Raji (cell line): ENCODE results near the gene KIAA1671.

Source experiments
- POLR2A ChIP-seq: IDR thresholded peaks from 2 replicates; pipeline ENCODE4 v1.6.1; 2011; ENCODE audit warnings: low read depth, low read length, control low read depth; ENCODE audit not compliant: insufficient read depth

KIAA1671 gene

DNA sequence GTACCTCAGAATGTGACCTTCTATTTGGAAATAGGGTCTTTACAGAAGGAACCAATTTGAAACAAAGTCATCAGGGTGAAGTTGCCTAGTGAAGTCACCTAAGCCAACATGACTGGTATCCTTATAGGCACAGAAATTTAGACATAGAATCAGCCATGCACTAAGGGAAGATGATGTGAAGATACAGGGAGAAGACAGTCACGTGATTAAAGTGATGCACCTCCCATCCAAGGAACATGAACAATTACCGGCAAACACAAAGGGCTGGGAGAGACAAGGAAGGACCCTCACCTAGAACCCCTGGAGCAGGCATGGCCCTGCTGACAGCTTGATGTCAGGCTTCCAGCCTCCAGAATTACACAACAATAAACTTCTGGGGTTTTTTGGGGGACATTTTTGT is 263.7 kb downstream of the KIAA1671 start:
- TF ChIP-seq POLR2A = no peak

DNA sequence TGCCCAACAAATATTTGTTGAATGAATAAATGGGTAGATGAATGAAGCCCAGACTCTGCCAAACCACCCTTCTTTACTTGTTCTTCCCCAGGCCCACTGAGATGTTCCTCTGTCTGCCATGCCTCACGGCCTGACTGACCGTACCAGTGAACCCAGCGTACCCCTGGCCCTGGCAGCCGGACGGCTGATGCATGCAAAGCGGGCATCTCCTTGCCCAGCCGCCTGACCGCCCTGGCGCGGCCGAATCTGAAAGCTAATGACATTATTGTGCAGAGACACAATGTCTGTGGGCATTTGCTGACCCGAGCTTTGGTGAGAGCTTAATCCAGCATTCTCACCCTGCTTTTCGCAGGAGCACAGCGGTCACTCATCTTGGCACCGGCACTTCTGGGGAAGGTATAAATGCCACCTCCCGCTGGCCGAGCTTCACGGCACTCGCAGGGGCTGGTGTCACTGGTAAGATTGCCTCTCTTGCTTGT is 266.7 kb downstream of the KIAA1671 start, which contains the start of gene CRYBB2:
CRYBB2 (plus strand) TSS at position 429 of the 479 bp plus-strand sequence. CDS start 1,791 bp downstream, outside the sequence.
- no peak for TF ChIP-seq POLR2A

DNA sequence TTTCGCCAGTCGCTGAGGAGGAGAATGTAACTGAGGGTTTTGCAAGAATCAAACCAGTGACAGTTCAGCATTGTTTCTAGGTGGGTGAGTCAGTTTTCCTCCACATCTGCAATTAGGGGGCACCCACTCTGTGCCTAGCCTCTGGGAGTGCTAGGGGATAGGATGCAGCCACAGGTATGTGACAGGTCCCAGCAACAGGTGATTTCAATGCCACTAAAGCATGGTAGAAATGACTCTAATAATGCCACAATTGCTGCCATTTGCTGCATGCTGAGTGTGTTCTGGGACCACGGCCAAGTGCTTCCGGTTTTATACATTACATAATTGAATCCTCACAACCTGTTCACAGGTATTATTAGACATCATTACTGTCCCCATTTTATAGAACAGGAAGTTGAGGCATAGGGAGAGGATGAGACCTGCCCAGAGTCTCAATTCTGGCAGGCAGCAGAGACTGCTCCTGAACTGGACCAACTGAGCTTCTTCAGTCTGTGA is 267.5 kb downstream of the KIAA1671 start:
- no peak for TF ChIP-seq POLR2A

DNA sequence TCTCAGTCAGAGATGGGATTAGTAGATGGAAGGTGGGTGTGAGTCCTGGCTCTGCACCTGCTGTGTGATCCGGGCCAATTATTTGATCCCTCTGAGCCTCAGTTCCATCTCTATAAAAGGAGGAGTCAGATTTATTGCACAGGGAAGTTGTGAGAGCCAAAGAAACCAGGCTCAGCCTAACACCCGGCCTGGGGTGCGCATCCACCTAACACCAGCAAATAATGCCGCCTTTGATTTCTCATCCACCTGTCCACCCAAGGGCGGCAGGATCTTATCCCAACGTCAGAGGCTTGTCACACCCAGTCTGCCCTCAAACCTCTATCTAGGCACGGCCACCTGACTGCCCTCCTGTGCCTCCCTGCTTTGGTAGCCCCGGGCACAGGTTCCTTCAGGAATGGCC is 269.3 kb downstream of the KIAA1671 start:
- TF ChIP-seq POLR2A = no peak

DNA sequence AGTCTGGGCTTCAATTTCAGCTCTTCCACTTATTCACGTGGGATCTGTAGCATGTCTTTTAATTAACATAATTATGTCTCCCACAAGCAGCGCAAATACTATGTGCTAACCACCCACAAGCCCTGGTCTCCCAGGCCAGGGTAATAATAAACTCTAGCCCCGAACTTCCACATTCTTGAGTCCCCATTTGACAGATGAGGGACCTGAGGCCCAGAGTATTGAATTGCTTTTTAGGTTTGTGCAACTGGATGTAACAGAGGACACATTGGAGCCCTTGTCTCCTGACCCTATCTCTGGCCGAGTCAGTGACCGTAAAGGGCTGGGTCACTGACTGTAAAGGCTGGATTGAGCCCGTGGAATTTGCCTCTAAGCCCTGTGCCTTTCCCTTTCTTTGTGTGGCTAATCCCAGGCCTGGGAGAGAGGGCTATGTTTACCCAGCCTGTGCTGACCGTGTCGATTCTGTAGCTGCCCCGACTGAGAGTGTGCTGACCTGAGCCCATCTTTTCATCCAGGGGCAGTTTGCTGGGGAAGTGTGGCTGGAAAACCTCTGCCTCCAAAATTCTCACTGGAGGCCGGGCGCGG is 270.8 kb downstream of the KIAA1671 start:
- no peak for TF ChIP-seq POLR2A

DNA sequence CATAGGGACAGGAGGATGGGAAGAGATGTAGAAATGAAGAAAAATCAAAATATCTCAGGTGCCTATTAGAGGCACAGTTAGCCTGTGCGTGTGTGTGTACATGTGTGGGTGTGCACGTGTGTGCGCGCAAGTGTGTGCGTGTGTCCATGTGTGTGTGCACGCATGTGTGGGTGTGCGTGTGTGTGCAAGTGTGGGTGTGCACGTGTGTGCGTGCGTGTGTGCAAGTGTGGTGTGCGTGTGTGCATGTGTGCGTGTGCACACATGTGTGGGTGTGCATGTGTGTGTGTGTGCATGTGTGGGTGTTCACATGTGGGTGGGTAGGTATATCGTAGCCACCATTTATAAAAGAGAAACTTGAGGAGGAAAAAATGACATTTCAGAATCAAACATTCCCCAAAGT is 276.3 kb downstream of the KIAA1671 start:
- no peak for TF ChIP-seq POLR2A

DNA sequence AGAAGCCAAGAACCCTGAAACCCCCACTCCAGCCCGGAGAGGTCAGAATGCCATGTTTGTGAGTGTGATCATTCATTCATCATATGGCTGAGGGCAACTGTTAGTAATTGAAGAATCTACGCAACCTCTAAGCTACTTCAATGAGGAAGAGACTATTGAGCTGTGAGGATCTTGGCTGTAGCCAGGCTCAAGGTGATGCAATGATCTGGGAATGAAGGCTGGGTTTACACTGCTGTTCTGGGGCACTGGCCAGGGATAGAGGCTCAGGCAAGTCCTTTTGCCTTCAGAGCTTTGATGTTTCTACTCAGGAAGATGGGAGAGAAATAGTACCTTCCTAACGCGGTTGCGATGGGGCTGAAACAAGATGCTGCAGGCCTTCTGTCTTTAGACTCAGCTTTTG is 279.8 kb downstream of the KIAA1671 start:
- no peak for TF ChIP-seq POLR2A

DNA sequence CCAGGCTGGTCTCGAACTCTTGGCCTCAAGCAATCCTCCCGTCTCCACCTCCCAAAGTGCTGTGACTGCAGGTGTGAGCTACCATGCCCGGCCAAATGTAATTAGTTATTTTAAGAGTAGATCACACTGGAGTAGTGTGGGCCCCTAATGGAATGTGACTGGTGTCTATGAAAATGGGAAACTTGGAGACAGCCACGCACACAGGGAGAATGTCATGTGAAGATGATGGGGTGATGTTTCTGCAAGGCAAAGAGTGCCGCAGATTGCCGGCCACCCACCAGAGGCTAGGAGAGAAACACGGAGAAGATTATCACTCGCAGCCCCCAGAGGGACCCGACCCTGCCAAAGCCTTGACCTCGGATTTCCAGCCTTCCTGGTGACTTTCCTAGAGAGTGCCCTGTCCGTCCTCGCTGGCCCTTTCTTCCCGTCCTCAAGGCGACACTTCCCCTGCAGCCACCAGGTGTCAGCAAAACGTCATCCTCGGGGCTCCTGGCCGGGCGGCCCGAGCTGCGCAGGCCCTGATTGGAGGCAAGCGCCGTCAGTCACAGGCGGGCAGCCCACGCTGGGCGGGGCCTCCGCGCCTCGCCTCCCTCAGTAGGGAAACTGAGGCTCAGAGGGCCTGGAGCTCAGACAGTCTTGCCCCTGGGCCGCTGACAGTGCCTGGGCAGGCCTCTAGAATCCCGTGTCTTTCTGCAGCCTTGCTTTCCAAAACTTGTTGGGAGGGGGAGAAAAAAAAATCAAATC is 283.2 kb downstream of the KIAA1671 start:
- no peak for TF ChIP-seq POLR2A

DNA sequence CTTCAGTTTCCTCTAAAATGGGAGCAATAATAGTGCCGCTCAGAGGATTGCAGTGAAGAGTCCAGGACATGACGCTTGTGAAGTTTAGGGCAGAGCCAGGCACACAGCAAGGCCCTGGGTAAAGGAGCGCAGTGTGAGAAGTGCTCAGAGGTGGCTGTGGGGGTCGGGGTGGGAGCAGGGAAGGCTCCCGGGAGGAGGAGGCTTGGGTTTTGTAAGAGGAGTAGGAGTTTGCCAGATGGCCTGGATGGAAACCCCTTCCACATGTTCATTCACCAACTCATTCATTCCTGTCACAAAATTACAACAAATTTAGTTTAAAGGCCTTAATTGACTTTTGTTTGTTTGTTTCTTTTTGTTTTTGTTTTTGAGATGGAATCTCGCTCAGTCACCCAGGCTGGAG is 283.9 kb downstream of the KIAA1671 start:
- no peak for TF ChIP-seq POLR2A

DNA sequence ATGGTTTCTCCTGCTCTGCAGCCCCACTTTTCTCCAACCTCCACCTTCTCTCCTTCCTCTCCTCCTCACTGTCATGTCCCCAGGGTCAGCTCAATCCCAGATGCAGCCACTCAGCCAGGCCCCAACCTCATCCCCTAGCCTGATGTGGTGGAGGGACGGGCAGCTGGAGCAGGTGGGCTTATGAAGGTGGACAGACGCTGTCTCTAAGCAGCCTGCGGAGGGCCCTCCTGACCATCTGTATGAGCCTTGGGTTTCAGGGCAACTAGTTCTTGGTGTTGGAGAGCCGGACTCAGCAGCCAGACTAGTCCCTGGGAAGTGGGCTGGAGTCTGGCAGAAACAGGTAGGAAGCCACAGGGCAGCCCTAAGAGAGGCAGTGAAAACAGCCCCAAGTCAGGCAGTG is 285.0 kb downstream of the KIAA1671 start:
- TF ChIP-seq POLR2A = no peak
